Mucosa of gallbladder (tissue), 1 donor: ENCODE measurements around the gene DUOX2. TPM values are rescaled to one million over a fixed set of nuclear protein-coding genes. Genes with fewer than 3 reads are reported as not detected.
A peak's percentile ranks its signal among the peaks of the same experiment; 100 is the strongest.

Experiments used
- DNase-seq: peaks from one replicate; pipeline ENCODE4 v3.0.0-alpha.2; 2020; ENCODE audit warnings: low spot score
- total RNA-seq: library from RNA; stranded (reverse); gene quantifications from one replicate; pipeline ENCODE4 v1.2.1, GENCODE V29; 2021
- donor health status: DM: no; HTN: no; CAD: no.

DUOX2 gene
- 366 TPM for total RNA-seq

- peak; percentile 82 for DNase-seq
Measured at GRCh38 chr15:45114076-45114750, at the start of gene DUOX2, which contains the start of gene DUOXA2. Gene DUOX2 (minus strand): TSS chr15:45114172. CDS start chr15:45113411, 761 bp downstream. Gene DUOXA2 (plus strand): TSS chr15:45114326. CDS start chr15:45114606, 280 bp downstream.

GRCh38 chr15:45163508-45163856 lies 49.5 kb upstream of the DUOX2 start:
- DNase-seq = no peak

- peak; percentile 74 for DNase-seq
Measured at GRCh38 chr15:45162771-45163507, 49.0 kb upstream of the DUOX2 start.

- no peak for DNase-seq
Measured at GRCh38 chr15:45161666-45162065, 47.7 kb upstream of the DUOX2 start.

- DNase-seq = no peak
Measured at GRCh38 chr15:45157974-45158373, 44.0 kb upstream of the DUOX2 start.

- no peak for DNase-seq
Measured at GRCh38 chr15:45156744-45157455, 42.9 kb upstream of the DUOX2 start.

GRCh38 chr15:45155739-45156138 lies 41.8 kb upstream of the DUOX2 start:
- no peak for DNase-seq

- no peak for DNase-seq
Measured at GRCh38 chr15:45151998-45152828, 38.2 kb upstream of the DUOX2 start.

- no peak for DNase-seq
Measured at GRCh38 chr15:45150997-45151396, 37.0 kb upstream of the DUOX2 start.

- no peak for DNase-seq
Measured at GRCh38 chr15:45150481-45150880, 36.5 kb upstream of the DUOX2 start.

- no peak for DNase-seq
Measured at GRCh38 chr15:45149060-45149459, 35.1 kb upstream of the DUOX2 start.

GRCh38 chr15:45148076-45149059 lies 34.4 kb upstream of the DUOX2 start:
- no peak for DNase-seq

GRCh38 chr15:45147606-45148005 lies 33.6 kb upstream of the DUOX2 start:
- DNase-seq = no peak

GRCh38 chr15:45146405-45146804 lies 32.4 kb upstream of the DUOX2 start:
- no peak for DNase-seq

- no peak for DNase-seq
Measured at GRCh38 chr15:45144775-45145174, 30.8 kb upstream of the DUOX2 start.

- DNase-seq = no peak
Measured at GRCh38 chr15:45143946-45144345, 30.0 kb upstream of the DUOX2 start.

GRCh38 chr15:45143056-45143455 lies 29.1 kb upstream of the DUOX2 start:
- no peak for DNase-seq

GRCh38 chr15:45141386-45141785 lies 27.4 kb upstream of the DUOX2 start:
- no peak for DNase-seq

- no peak for DNase-seq
Measured at GRCh38 chr15:45140557-45141250, 26.7 kb upstream of the DUOX2 start.

- DNase-seq = no peak
Measured at GRCh38 chr15:45139770-45140169, 25.8 kb upstream of the DUOX2 start.
